ENCODE results near the gene FAM163A. TPM values are rescaled to one million over a fixed set of nuclear protein-coding genes. Genes with fewer than 3 reads are reported as not detected.
A peak's percentile ranks its signal among the peaks of the same experiment; 100 is the strongest.

FAM163A gene
- polyA plus RNA-seq, 3 donors = not detected

GRCh38 chr1:179709841-179710329, 33.2 kb upstream of the FAM163A start:
- H3K27ac Mint-ChIP-seq = no peak overlapping the region

GRCh38 chr1:179714159-179714558, 28.9 kb upstream of the FAM163A start:
- Histone ChIP-seq H4K20me1 (ENCODE audit: insufficient read depth, low read length) (no peaks in the 10 kb centered on the region), H2AFZ (ENCODE audit: insufficient read depth, low read depth, low read length, poor library complexity, severe bottlenecking) (no peak overlapping the region), H3K79me2 (ENCODE audit: insufficient read depth, low read length) (no peaks in the 10 kb centered on the region), H3K27ac (ENCODE audit: low read depth in 1 of 2, low read length in 2 of 2) (no peak overlapping the region), H3K27me3 (ENCODE audit: control insufficient read depth in 2 of 2, insufficient read depth in 2 of 2, low read length in 2 of 2) (no peaks in the 10 kb centered on the region), H3K4me3 (replicated peaks in 1 of 3; ENCODE audit: low read depth in 2 of 3, low read length in 3 of 3) (no peak overlapping the region), H3K4me2 (replicated peaks; ENCODE audit: extremely low read depth, low read length, poor library complexity, severe bottlenecking) (no peak overlapping the region), H3K9ac (ENCODE audit: insufficient read depth, low read length, poor library complexity, severe bottlenecking) (no peak overlapping the region), H3K4me1 (ENCODE audit: control insufficient read depth in 1 of 2, insufficient read depth in 2 of 2, low read length in 2 of 2) (no peaks in the 10 kb centered on the region), H3K9me3 (replicated peaks in 1 of 2; ENCODE audit: control insufficient read depth in 1 of 2, insufficient read depth in 1 of 2, low read length in 2 of 2) (peaks cover 6 to 51% of the 10 kb centered on the region in 2 donors), H3K36me3 (replicated peaks in 1 of 2; ENCODE audit: control insufficient read depth in 1 of 2, insufficient read depth in 2 of 2, low read length in 2 of 2) (no peaks in the 10 kb centered on the region)
- Mint-ChIP-seq H3K4me3 (no peak overlapping the region), H3K4me1 (peaks cover 3% of the 10 kb centered on the region), H3K36me3 (no peaks in the 10 kb centered on the region), H3K27me3 (ENCODE audit: low read depth in 3 of 3) (no peaks in the 10 kb centered on the region), H3K27ac (no peak overlapping the region), H3K9me3 (peaks cover 29 to 51% (median 36%) of the 10 kb centered on the region in 7 donors)
- intact Hi-C loops (cut with micrococcal nuclease) = no loop called here
- no peak for DNase-seq
- TF ChIP-seq, protein P1, sequence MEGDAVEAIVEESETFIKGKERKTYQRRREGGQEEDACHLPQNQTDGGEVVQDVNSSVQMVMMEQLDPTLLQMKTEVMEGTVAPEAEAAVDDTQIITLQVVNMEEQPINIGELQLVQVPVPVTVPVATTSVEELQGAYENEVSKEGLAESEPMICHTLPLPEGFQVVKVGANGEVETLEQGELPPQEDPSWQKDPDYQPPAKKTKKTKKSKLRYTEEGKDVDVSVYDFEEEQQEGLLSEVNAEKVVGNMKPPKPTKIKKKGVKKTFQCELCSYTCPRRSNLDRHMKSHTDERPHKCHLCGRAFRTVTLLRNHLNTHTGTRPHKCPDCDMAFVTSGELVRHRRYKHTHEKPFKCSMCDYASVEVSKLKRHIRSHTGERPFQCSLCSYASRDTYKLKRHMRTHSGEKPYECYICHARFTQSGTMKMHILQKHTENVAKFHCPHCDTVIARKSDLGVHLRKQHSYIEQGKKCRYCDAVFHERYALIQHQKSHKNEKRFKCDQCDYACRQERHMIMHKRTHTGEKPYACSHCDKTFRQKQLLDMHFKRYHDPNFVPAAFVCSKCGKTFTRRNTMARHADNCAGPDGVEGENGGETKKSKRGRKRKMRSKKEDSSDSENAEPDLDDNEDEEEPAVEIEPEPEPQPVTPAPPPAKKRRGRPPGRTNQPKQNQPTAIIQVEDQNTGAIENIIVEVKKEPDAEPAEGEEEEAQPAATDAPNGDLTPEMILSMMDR (IDR thresholded peaks at IDR 0.05) = no peak
- no CpG with 5 or more reads among the region's 1 CpG for WGBS (ENCODE audit: insufficient coverage)

More at GRCh38 chr1:179709841-179710329, 33.2 kb upstream of the FAM163A start:
- Histone ChIP-seq H3K36me3 (replicated peaks in 1 of 2; ENCODE audit: control insufficient read depth in 1 of 2, insufficient read depth in 2 of 2, low read length in 2 of 2) (no peaks in the 10 kb centered on the region), H3K4me2 (replicated peaks; ENCODE audit: extremely low read depth, low read length, poor library complexity, severe bottlenecking) (no peak overlapping the region), H3K9ac (ENCODE audit: insufficient read depth, low read length, poor library complexity, severe bottlenecking) (no peak overlapping the region), H3K79me2 (ENCODE audit: insufficient read depth, low read length) (no peaks in the 10 kb centered on the region), H3K27ac (ENCODE audit: low read depth in 1 of 2, low read length in 2 of 2) (no peak overlapping the region), H2AFZ (ENCODE audit: insufficient read depth, low read depth, low read length, poor library complexity, severe bottlenecking) (no peak overlapping the region), H3K4me1 (ENCODE audit: control insufficient read depth in 1 of 2, insufficient read depth in 2 of 2, low read length in 2 of 2) (no peaks in the 10 kb centered on the region), H4K20me1 (ENCODE audit: insufficient read depth, low read length) (no peaks in the 10 kb centered on the region), H3K9me3 (replicated peaks in 1 of 2; ENCODE audit: control insufficient read depth in 1 of 2, insufficient read depth in 1 of 2, low read length in 2 of 2) (peaks cover 0 to 14% of the 10 kb centered on the region in 2 donors), H3K4me3 (replicated peaks in 1 of 3; ENCODE audit: low read depth in 2 of 3, low read length in 3 of 3) (no peak overlapping the region), H3K27me3 (ENCODE audit: control insufficient read depth in 2 of 2, insufficient read depth in 2 of 2, low read length in 2 of 2) (no peaks in the 10 kb centered on the region)
- H3K4me3 Mint-ChIP-seq = no peak overlapping the region
- H3K9me3 Mint-ChIP-seq = peaks cover 8 to 17% (median 12%) of the 10 kb centered on the region in 7 donors
- peak in 2 of 3 donors; percentile 3 to 26 for DNase-seq
- 13% methylated on average over 3 of the region's 5 CpGs for WGBS (ENCODE audit: insufficient coverage)
- TF ChIP-seq, protein P1 (IDR thresholded peaks at IDR 0.05) = no peak
- intact Hi-C loops (cut with micrococcal nuclease) = loop anchor here in 1 of 2 donors (5.0 kb wide), 1 partner anchor 107 kb away; no protein-coding TSS in a partner anchor
- no peaks in the 10 kb centered on the region for H3K27me3 Mint-ChIP-seq (ENCODE audit: low read depth in 3 of 3)
- H3K36me3 Mint-ChIP-seq = no peaks in the 10 kb centered on the region
- peaks cover 3% of the 10 kb centered on the region for H3K4me1 Mint-ChIP-seq
